ENCODE measurements around the gene ABCG4.
"Not testable (repeated sequence)": the region's sequence is repeated elsewhere in the genome, so short reads cannot be mapped to it uniquely, and the experiment has no call there.

ABCG4 gene

GRCh38 chr11:119201236-119201635 is 52.4 kb downstream of the ABCG4 start:
- H2AFZ ChIP-seq (ENCODE audit: low read depth, low read length); H3K9me3 ChIP-seq (ENCODE audit: low read length); H3K4me3 ChIP-seq (ENCODE audit: low read length); H3K27me3 ChIP-seq (ENCODE audit: insufficient read depth, low read length); H3K36me3 ChIP-seq (ENCODE audit: insufficient read depth, low read length); H3K4me1 ChIP-seq (ENCODE audit: insufficient read depth, low read length): not testable (repeated sequence)

GRCh38 chr11:119202554-119202953 is 53.7 kb downstream of the ABCG4 start:
- H2AFZ ChIP-seq (ENCODE audit: low read depth, low read length), result no peak overlapping the region
- H3K4me1 ChIP-seq (ENCODE audit: insufficient read depth, low read length), result peaks cover 12% of the 10 kb centered on the region
- H3K36me3 ChIP-seq (ENCODE audit: insufficient read depth, low read length), result no peaks in the 10 kb centered on the region
- no peaks in the 10 kb centered on the region for H3K27me3 ChIP-seq (ENCODE audit: insufficient read depth, low read length)
- no peaks in the 10 kb centered on the region for H3K9me3 ChIP-seq (ENCODE audit: low read length)
- H3K4me3 ChIP-seq (ENCODE audit: low read length), result no peak overlapping the region

GRCh38 chr11:119204066-119204465 is 55.2 kb downstream of the ABCG4 start:
- H2AFZ ChIP-seq (ENCODE audit: low read depth, low read length), result no peak overlapping the region
- H3K9me3 ChIP-seq (ENCODE audit: low read length), result no peaks in the 10 kb centered on the region
- no peaks in the 10 kb centered on the region for H3K27me3 ChIP-seq (ENCODE audit: insufficient read depth, low read length)
- H3K4me3 ChIP-seq (ENCODE audit: low read length), result no peak overlapping the region
- no peaks in the 10 kb centered on the region for H3K36me3 ChIP-seq (ENCODE audit: insufficient read depth, low read length)
- peaks cover 15% of the 10 kb centered on the region for H3K4me1 ChIP-seq (ENCODE audit: insufficient read depth, low read length)

- H3K4me3 ChIP-seq (ENCODE audit: low read length), result no peak overlapping the region
These were observed 56.2 kb downstream of the ABCG4 start for GRCh38 chr11:119205080-119205479.

GRCh38 chr11:119205574-119206510 is 57.0 kb downstream of the ABCG4 start, which contains the start of gene CBL:
Gene CBL (plus strand): TSS chr11:119206339. CDS start chr11:119206418, 79 bp downstream.
- Histone ChIP-seq H3K36me3 (ENCODE audit: insufficient read depth, low read length) (no peaks in the 10 kb centered on the region), H3K4me3 (ENCODE audit: low read length) (peak within 1 kb of the TSS; percentile 87), H3K27me3 (ENCODE audit: insufficient read depth, low read length) (no peaks in the 10 kb centered on the region), H2AFZ (ENCODE audit: low read depth, low read length) (peak within 1 kb of the TSS; percentile 99), H3K4me1 (ENCODE audit: insufficient read depth, low read length) (peaks cover 15% of the 10 kb centered on the region), H3K9me3 (ENCODE audit: low read length) (no peaks in the 10 kb centered on the region)

More at GRCh38 chr11:119205080-119205479, 56.2 kb downstream of the ABCG4 start:
- no peaks in the 10 kb centered on the region for H3K36me3 ChIP-seq (ENCODE audit: insufficient read depth, low read length)
- peak overlapping the region; percentile 99 for H2AFZ ChIP-seq (ENCODE audit: low read depth, low read length)
- no peaks in the 10 kb centered on the region for H3K27me3 ChIP-seq (ENCODE audit: insufficient read depth, low read length)
- H3K4me1 ChIP-seq (ENCODE audit: insufficient read depth, low read length), result peaks cover 15% of the 10 kb centered on the region
- no peaks in the 10 kb centered on the region for H3K9me3 ChIP-seq (ENCODE audit: low read length)

GRCh38 chr11:119206511-119207414 is 57.9 kb downstream of the ABCG4 start:
- Histone ChIP-seq H3K36me3 (ENCODE audit: insufficient read depth, low read length) (no peaks in the 10 kb centered on the region), H3K4me1 (ENCODE audit: insufficient read depth, low read length) (peaks cover 15% of the 10 kb centered on the region), H2AFZ (ENCODE audit: low read depth, low read length) (peak overlapping the region; percentile 99), H3K27me3 (ENCODE audit: insufficient read depth, low read length) (no peaks in the 10 kb centered on the region), H3K9me3 (ENCODE audit: low read length) (no peaks in the 10 kb centered on the region), H3K4me3 (ENCODE audit: low read length) (peak overlapping the region; percentile 87)

- H2AFZ ChIP-seq (ENCODE audit: low read depth, low read length), result no peak overlapping the region
- no peaks in the 10 kb centered on the region for H3K9me3 ChIP-seq (ENCODE audit: low read length)
- no peaks in the 10 kb centered on the region for H3K36me3 ChIP-seq (ENCODE audit: insufficient read depth, low read length)
- H3K27me3 ChIP-seq (ENCODE audit: insufficient read depth, low read length), result no peaks in the 10 kb centered on the region
- H3K4me3 ChIP-seq (ENCODE audit: low read length), result peak overlapping the region; percentile 87
- peaks cover 15% of the 10 kb centered on the region for H3K4me1 ChIP-seq (ENCODE audit: insufficient read depth, low read length)
These were observed 58.6 kb downstream of the ABCG4 start for GRCh38 chr11:119207415-119207960.

GRCh38 chr11:119209186-119209585 is 60.3 kb downstream of the ABCG4 start:
- peaks cover 15% of the 10 kb centered on the region for H3K4me1 ChIP-seq (ENCODE audit: insufficient read depth, low read length)
- no peak overlapping the region for H3K4me3 ChIP-seq (ENCODE audit: low read length)
- no peak overlapping the region for H2AFZ ChIP-seq (ENCODE audit: low read depth, low read length)
- no peaks in the 10 kb centered on the region for H3K27me3 ChIP-seq (ENCODE audit: insufficient read depth, low read length)
- no peaks in the 10 kb centered on the region for H3K9me3 ChIP-seq (ENCODE audit: low read length)
- no peaks in the 10 kb centered on the region for H3K36me3 ChIP-seq (ENCODE audit: insufficient read depth, low read length)

GRCh38 chr11:119210050-119210449 is 61.2 kb downstream of the ABCG4 start:
- no peaks in the 10 kb centered on the region for H3K36me3 ChIP-seq (ENCODE audit: insufficient read depth, low read length)
- H3K4me1 ChIP-seq (ENCODE audit: insufficient read depth, low read length), result peaks cover 15% of the 10 kb centered on the region
- no peaks in the 10 kb centered on the region for H3K9me3 ChIP-seq (ENCODE audit: low read length)
- H2AFZ ChIP-seq (ENCODE audit: low read depth, low read length), result no peak overlapping the region
- no peak overlapping the region for H3K4me3 ChIP-seq (ENCODE audit: low read length)
- no peaks in the 10 kb centered on the region for H3K27me3 ChIP-seq (ENCODE audit: insufficient read depth, low read length)
